Measurements from ENCODE around the gene SPINK14.

Gene SPINK14, protein sequence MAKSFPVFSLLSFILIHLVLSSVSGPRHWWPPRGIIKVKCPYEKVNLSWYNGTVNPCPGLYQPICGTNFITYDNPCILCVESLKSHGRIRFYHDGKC

DNA sequence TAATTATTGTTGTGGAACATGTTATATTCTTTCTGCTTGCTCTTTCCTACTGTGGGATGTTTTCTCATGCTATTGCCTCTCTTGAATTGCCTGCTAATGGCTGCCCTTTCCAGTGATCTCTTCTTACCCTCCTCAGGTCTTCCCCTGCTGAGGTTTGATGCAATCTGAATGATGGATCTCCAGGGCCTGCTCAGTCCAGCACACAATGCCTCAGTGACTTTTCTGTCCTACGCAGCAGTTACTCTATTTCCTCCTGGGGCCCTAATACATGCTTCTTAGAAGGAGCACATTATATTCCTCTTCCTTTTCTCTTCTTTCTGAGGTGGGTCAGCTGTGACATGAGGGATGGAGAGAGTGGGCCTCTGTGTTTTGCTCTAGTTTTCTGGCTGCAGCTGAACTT is at the start of gene SPINK14:
SPINK14 (plus strand) TSS at position 301 of the 400 bp plus-strand sequence. CDS start 1,187 bp downstream, outside the sequence.
- TF ChIP-seq, protein P1, sequence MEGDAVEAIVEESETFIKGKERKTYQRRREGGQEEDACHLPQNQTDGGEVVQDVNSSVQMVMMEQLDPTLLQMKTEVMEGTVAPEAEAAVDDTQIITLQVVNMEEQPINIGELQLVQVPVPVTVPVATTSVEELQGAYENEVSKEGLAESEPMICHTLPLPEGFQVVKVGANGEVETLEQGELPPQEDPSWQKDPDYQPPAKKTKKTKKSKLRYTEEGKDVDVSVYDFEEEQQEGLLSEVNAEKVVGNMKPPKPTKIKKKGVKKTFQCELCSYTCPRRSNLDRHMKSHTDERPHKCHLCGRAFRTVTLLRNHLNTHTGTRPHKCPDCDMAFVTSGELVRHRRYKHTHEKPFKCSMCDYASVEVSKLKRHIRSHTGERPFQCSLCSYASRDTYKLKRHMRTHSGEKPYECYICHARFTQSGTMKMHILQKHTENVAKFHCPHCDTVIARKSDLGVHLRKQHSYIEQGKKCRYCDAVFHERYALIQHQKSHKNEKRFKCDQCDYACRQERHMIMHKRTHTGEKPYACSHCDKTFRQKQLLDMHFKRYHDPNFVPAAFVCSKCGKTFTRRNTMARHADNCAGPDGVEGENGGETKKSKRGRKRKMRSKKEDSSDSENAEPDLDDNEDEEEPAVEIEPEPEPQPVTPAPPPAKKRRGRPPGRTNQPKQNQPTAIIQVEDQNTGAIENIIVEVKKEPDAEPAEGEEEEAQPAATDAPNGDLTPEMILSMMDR (IDR thresholded peaks at IDR 0.05; ENCODE audit: low read depth, low read length), result no peak

DNA sequence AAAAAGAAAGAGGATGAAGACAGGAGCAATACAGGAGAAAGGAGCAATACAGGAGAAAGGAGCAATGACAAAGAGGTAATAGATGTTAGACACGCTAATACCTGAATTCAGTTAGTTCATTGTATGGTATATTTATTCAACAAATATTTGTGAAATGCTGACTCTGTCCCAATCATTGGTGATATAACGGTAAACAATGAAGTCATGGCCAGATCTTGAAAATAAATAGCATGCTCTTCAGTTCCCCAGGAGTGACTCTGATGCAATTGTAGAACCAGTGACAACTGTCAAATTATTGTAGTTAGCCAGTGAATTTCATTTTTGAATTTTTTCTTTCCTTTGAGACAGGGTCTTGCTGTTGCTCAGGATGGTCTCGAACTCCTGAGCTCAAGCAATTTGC is 48.0 kb upstream of the SPINK14 start:
- no peak overlapping the region for H3K4me3 ChIP-seq (ENCODE audit: low read depth, low read length)
- DNase-seq (ENCODE audit: low read depth, low spot score), result no peak
- in situ Hi-C loops (cut with HindIII; ENCODE audit: low sequenced_read_pairs), result no loop called here
- TF ChIP-seq, protein P1 (IDR thresholded peaks at IDR 0.05; ENCODE audit: low read depth, low read length), result no peak

More for the DNA sequence above, at the start of gene SPINK14:
- in situ Hi-C loops (cut with HindIII; ENCODE audit: low sequenced_read_pairs), result no loop called here
- H3K4me3 ChIP-seq (ENCODE audit: low read depth, low read length), result no peak within 1 kb of the TSS
- DNase-seq (ENCODE audit: low read depth, low spot score), result no peak

DNA sequence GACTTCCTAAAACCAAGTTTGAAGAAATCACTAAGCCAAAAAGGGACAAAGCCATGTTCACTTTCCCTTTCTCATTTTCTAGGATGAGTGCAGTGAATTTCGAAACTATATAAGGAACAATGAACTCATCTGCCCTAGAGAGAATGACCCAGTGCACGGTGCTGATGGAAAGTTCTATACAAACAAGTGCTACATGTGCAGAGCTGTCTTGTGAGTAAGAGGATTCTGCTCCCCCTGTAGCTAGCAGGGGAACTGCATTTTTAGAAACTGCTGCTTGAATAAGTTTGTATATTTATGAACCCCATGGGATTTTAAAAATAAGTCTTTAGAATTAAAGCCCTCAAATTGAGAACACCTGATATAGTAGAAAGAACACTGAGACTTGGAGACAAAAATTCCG is 42.7 kb upstream of the SPINK14 start:
- peak; percentile 15 for DNase-seq (ENCODE audit: low read depth, low spot score)
- TF ChIP-seq, protein P1 (IDR thresholded peaks at IDR 0.05; ENCODE audit: low read depth, low read length), result peak; percentile 31
- no peak overlapping the region for H3K4me3 ChIP-seq (ENCODE audit: low read depth, low read length)
- in situ Hi-C loops (cut with HindIII; ENCODE audit: low sequenced_read_pairs), result no loop called here

DNA sequence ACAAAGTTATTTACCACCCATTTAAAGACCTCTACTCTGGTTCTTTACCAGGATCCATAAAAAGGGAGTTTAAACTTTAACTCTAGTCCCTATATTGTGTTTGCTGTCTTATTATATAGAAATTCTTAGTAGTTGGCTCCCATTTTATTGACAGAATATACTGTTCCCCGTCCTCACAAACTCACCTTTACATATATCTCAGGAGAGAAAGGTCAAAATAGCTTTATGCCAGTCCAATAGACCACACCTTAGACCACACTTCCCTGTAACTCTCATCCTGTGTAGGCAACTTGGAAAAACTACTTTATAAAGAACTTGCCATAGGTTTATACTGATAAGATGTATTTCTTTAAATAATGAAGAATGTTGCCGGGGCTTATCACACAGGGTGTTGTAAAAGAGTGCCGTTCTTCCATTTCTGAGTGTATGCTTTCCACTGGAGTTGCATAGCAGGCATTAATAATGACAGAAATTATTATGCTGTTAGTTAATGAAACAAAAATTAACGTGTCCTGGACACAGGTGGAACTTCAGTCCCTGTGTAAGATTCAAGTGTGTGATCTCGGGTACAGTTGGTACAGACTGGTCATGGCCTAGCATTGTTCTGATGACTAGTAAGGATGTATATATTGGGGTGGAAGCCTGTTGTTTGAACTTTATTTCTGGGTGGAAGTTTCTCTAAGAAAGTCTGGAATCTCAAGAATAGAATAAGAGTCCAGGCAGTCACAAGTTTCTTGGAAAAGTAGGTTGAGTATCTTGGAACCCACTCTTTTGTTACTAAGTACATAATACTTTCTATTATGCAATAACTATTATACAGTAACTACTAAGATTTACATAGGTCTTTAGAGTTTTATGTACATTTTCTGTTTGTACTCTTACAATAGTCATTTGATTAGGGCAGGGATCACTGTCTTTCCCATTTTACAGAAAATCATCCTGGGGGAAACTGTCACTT is 33.0 kb upstream of the SPINK14 start:
- DNase-seq (ENCODE audit: low read depth, low spot score), result no peak
- in situ Hi-C loops (cut with HindIII; ENCODE audit: low sequenced_read_pairs), result no loop called here
- H3K4me3 ChIP-seq (ENCODE audit: low read depth, low read length), result no peak overlapping the region
- TF ChIP-seq, protein P1 (IDR thresholded peaks at IDR 0.05; ENCODE audit: low read depth, low read length), result no peak

DNA sequence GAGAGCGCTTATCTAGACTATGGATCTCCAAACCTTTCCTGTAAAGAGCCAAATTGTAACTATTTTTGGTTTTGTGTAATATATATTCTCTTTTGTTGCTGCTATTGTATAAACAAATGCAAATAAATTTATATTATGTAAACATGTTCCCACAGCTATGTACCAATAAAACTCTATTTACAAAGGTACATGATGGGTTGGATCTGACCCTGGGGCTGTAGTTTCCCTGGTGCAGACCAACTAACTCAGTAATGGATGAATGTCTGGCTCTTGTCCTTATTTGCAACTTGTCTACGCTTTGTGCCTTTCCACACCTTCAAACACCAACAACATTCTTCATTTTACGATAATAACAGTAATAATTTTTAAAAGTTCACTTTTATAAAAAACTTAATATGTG is 27.5 kb upstream of the SPINK14 start:
- H3K4me3 ChIP-seq (ENCODE audit: low read depth, low read length), result no peak overlapping the region
- in situ Hi-C loops (cut with HindIII; ENCODE audit: low sequenced_read_pairs), result no loop called here
- TF ChIP-seq, protein P1 (IDR thresholded peaks at IDR 0.05; ENCODE audit: low read depth, low read length), result no peak
- no peak for DNase-seq (ENCODE audit: low read depth, low spot score)

DNA sequence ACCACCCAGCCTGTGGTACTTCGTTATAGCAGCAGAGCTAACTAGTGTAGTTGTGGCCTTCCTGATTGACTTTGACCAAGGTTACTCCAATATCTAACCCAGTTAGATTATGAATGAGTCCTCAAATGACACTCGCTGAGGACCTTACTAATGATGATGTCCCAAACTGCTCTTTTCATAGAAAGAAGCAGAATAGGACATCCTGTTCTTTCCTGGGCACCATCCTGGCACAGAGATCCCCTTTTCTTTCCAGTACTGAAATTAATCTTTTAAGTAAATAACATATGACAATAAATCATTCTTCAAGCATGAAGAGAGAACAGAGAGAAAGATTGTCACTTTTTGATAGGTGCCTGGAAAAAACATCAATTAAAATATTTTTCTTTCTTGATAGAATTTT is 26.7 kb upstream of the SPINK14 start:
- H3K4me3 ChIP-seq (ENCODE audit: low read depth, low read length), result no peak overlapping the region
- no peak for DNase-seq (ENCODE audit: low read depth, low spot score)
- TF ChIP-seq, protein P1 (IDR thresholded peaks at IDR 0.05; ENCODE audit: low read depth, low read length), result no peak
- in situ Hi-C loops (cut with HindIII; ENCODE audit: low sequenced_read_pairs), result no loop called here

Measured in astrocyte of the spinal cord (primary cell).